ENCODE results near the gene DUSP10.

Gene DUSP10

DNA sequence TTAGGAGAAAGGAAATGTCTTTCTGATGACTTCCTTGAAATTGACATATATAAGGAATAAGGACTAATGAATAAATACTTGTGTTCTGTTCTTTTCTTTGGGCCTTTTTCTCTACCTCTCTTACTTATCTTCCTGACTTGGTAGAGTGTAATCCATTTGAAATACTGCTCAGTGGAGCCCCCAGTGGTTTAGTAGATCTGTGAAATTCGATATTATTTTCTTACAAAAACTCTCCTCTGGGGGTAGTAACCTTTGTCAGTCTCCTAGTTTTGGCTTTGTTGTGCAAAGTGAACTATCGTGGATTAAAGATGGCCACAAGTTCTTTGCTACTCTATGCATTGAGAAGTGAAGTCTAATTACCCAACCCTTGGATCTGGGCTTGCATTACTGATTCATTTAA, 48.8 kb downstream of the DUSP10 start:
- no peak for DNase-seq (ENCODE audit: low read depth)

DNA sequence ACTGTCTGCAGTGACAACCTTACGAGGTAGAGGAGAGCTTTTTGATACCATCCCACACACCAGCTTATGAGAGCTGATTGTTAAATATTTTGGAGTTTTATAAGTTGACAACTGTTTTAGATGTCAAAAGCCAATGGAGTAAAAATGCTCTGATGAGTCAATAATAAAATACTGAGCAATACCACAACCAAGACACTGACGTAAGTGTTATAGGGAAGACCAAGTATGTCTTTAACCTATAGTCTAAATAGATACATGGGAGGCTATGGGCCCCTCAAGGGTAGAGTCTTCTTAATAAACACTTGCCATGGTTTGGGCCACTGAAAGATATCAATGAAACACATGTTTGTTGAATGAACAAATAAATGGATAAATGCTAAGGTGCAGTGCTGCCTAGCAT, 49.2 kb downstream of the DUSP10 start:
- DNase-seq (ENCODE audit: low read depth) = no peak

DNA sequence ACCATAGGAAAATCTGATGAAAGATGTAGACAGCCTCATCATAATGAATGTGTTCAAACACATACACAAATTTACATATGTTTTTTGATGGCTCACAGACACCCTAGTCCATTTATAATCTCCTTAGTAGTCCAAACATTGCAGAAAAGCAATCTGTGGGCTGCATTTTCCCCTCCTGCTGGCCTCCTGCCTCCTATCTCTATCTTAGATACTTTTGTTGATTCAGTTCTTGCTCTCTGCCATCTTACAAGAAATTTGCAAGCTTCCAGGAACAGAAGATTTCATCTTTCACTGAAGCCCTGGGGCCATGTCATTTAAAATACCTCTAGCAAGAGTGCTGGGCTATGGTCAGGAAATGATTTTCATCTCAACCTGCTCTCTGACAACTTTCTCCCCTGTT, 50.6 kb downstream of the DUSP10 start:
- no peak for DNase-seq (ENCODE audit: low read depth)

DNA sequence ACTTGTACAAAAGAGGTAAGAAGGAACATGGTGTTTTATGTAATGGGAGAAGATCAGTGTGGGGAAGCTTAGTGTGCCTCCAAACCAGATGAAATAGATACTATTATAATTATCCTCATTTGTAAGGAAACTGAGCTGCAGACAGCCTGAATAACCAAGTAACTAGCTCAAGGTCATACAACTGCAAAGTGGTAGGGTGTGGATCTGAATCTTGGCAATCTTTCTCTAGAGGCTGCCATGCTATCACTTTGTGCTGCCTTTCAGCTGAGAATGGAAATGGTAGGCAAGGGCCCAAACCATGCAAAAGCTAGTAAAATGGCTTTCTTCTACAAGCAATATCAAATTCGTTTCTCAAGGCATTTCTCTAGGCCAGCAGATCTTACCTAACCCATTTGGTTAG, 51.0 kb downstream of the DUSP10 start:
- DNase-seq (ENCODE audit: low read depth) = no peak

DNA sequence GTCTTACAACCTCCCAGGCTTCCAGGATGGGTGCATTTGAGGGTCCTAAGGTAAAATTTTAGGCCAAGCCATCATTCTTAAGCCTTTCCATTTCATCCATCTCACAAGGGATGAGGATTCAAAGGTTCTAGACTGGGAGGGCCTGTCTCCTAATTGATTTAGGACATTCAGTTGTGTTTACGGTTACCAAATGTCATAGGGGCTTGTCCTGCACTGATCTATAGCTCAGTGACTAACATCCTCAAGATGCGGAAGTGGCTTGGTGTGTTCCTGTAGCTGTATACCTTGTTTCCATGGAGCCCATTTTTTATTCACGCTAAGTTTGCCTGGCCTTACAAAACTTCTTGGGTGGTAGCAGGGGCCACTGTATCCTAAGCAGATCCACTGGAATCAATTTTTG, 52.8 kb downstream of the DUSP10 start:
- DNase-seq (ENCODE audit: low read depth) = no peak

DNA sequence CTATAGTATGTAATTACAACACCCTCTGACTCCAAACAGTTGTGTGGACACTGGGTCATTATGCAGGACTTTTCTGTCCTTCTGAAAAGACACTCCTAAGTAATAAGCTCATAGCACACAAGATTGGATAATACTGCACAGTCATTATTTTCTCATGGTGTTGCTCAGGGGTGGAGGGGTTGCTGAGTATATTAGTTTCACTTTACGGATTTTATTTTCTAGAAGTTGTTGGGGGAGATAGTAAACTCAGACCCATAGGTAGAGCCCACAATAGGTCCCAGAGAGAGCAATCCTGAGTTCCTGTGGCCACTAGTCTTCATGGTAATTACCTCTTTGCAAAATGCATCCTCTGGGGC, 53.4 kb downstream of the DUSP10 start:
- no peak for DNase-seq (ENCODE audit: low read depth)

DNA sequence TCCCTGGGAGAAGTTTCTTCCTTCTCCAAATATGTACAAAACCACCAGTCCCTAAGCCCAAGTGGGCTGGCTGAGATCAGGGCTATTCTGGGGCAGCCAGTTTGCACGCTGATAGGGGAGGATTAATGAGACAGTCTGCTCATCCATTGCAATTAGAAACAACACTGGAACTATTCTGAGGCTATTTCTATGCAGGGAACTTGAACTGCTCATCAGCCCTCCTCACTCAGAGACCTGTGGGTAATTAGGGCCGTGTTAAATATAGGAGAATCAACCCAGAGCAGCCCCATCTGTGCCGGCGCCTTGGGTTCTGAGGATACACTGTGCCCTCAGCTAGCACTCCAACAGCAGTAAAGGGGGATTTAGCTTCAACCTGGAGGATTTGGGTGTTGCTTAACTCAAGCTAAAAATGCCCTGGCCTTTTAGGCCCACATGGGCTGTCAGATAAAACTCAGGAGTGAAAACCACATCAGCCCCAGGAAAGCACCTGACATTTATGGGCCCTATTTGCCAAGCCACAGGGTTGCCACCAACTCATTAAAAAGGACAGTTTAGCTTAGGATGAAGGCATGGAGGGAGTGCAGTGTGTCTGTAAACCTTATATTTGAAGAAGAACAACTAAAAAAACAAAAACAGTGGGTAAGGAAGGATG, 53.9 kb downstream of the DUSP10 start:
- DNase-seq (ENCODE audit: low read depth) = no peak

DNA sequence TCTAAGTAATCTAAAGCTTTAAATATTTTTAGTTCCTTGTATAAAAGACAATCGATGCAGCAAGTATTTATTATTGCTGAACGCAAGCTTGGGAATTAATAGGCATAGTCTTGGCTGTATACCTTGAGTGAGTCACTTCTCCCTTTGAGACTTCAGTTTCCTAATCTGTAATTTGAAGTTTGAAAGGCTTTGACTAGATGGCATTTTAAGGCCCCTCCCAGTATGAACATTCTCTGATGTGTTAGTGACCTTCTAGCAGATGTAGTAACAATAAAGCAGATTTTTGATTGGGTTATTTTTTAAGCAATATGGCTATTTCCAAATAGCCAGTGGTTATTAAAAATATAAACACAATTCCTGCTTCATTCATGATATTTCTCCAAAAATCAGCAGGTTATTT, 58.2 kb downstream of the DUSP10 start:
- no peak for DNase-seq (ENCODE audit: low read depth)

DNA sequence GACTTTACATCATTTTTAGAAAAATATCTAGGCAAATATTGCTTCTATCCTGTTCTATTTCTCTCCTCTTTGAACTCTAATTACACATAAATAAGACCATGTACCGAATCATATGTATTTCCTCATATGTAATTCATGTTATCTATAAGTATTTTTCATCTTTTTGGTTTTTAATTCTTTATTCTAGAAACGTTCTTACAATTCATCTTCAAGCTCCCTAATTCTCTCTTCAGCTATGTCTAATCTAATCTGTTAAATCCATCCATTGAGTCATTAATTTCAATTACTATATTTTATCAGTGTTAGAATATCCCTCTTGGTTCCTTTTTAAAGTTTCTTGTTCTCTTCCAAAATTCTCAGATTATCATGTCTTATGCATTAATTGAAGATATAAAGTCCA, 61.8 kb downstream of the DUSP10 start:
- DNase-seq (ENCODE audit: low read depth) = no peak

DNA sequence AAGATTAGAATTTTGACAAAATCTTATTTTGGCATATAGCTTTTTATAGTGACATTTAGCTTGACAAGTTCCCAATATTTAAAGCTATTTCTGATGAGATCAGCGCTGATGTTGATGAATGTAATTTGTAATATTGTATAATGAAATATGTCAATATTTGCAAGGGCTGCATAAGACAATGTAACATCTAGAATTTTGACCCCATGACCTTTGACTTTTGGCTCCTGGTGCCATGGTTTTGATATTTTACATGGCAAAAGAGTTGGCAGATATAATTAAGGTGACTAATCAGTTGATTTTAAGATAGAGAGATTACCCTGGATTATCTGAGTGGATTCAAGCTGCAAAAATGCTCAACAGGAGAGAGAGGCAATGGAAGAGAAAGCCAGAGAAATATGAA, 63.9 kb downstream of the DUSP10 start:
- no peak for DNase-seq (ENCODE audit: low read depth)

DNA sequence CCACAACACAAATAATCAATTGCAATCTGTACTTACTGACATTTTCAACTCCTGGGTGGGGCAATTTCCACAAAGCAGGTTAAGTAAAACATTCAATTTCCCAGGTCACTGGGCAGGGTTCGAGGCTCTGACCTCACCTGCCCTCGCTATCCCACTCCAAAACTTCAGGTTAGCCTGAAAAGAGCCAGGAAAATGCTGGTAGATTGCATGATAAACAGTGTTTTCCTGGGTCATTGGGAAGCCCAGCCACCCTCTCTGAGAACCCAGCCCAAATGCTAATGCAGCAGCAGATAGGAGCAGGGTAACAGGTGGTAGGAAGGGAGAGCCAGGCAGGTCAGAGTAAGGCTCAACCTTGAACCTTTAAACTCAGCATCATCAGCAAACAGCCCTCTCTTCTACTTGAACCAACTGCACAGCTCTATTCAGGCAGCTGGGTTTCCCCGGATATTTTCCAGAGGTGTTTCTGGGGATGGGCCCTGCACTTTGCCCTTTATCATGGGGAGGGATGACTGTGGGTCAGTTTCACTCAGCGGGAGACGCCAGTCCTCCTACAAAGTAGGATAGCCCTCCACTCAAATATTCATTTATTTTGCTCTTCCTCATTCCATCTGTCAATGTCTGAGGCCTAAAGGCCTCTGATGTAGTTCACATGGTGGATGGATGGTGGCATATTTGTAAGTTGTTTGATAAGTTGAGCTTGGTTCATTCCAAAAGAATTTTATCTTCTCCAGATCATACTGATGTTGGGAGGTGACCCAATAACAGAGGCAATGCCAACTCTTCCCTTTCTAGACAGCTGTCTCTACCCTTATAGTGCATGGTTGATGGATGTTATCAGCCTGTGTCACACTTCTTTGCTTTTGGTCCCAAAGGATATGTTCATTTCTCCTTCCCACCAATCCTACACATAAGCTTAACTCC, 65.7 kb downstream of the DUSP10 start:
- no peak for DNase-seq (ENCODE audit: low read depth)

DNA sequence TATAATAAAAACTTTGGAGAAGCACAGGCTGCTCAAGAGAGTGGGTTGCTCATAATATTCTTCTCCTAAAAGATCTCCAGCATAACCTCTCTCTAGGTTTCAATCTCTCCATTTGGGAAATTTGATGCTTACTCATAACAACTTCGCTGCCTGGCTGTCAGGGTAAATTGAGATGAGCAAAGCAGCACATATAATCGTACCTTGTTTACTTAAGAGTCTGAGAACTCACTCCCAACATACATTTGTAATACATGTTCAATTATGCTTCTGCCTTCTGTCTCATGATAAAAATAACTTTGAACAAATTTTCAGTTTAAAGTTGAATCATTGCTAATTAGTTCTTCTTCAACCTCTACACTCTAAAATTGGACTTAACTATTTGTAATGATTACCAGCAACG, 68.9 kb downstream of the DUSP10 start:
- DNase-seq (ENCODE audit: low read depth) = no peak

DNA sequence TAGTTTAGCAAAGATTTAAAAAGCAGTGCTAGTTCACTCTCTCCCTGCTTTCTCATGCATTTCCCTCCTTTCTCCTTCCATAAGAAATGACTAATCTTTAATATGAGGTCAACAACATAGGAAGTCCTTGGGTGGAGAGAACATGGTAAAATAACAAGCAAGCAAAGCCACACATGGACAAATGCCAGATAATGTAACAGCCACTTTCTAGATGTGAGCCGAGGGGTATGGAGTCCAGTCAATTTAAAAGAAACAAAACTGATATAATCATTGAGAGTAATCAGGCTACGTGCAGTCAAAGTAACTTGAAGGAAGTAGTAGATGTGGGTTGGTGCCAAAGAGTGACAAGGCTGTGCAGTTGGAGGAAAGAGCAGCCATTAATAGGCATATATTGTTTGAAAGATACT, 69.6 kb downstream of the DUSP10 start:
- DNase-seq (ENCODE audit: low read depth) = peak; percentile 55

DNA sequence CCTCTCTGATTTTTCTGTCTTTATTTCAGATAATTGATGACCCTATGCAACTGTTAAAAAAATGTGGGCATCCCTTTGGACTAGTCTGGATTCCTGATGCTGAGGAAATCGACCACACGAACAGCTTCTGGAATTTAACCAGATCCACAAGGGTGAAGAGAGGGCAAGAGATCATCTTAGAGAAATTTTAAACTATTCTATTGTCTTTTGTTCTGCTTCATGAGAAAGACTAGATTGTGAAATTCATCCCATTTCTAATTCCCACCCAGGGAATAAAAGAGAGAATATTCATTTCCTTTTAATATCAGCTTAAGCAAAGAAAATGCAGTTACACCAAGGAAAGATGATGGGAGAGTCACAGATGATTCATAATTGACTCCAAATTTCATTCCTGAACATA, 71.8 kb downstream of the DUSP10 start:
- no peak for DNase-seq (ENCODE audit: low read depth)

DNA sequence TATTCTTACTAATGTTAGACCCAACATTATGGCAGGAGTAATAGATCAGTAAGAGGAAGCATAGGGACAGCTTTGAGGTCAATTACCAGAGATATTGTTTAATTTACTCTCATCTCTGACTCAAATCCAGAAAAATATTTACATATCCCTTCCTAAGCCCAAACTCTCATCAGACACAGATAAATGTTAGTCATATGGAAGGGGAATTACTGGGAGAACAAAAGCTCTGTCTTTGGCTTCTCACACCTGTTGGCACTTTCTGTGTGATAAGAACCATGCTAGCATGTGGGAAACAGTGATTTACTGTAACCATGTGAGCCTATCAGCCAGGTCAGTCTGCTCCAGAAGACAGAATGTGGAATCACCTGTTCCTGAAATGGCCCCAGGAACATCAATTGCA, 72.4 kb downstream of the DUSP10 start:
- DNase-seq (ENCODE audit: low read depth) = no peak

DNA sequence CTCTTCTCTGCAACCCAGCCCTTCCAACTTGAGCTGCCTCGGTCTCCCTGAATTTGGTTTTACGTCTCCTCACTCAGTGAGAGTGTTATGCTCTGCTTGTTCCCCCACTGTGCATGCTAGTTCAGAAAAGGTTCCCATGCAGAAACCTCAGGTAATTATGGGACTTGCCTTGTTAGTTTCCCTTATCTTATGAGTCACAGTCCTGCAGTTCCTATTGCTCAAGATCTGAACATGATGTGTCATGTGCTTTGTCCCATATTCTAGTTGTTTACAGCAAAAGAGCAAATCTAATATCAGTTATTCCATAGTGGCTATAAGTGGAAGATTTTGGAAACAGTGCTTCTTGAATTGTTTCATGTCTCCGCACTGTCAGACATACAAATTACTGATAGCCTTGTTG, 74.4 kb downstream of the DUSP10 start:
- DNase-seq (ENCODE audit: low read depth) = peak; percentile 51

DNA sequence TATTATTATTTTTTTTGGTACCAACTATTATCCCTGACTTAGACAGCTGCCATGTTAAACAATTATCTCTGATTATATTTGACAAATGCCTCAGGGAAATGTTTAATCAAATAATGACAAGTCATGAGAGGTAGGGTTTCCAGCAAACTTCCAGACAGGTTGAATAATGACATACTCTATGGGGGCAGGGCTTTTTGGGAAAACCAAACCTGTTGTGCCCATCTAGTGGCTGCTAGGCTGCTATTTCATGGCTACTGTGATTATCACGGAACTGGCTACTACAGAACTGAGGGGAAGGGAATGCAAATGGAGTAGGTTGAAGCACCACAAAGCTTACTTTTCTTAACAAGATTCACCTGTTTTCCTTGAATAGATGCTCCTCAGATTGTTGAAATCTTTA, 77.6 kb downstream of the DUSP10 start:
- no peak for DNase-seq (ENCODE audit: low read depth)

DNA sequence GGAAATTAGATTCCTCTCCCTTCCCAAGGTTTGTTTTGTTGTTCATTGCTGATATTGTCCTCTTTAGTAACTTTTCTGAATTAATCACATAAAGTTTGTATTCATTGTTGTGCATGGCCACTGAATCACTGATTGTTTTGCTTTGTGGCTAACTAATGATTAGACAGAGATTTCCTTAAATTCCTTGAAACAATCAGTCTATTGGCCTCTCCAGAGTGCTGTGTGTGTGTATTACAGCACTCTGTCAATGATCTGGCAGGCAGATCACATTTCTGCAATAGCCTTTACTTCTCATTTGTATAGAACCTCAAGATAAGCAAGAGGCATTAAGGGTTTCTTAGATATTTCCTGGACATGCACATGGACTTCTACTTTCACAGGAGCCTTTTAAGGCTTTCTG, 78.6 kb downstream of the DUSP10 start:
- DNase-seq (ENCODE audit: low read depth) = peak; percentile 28

DNA sequence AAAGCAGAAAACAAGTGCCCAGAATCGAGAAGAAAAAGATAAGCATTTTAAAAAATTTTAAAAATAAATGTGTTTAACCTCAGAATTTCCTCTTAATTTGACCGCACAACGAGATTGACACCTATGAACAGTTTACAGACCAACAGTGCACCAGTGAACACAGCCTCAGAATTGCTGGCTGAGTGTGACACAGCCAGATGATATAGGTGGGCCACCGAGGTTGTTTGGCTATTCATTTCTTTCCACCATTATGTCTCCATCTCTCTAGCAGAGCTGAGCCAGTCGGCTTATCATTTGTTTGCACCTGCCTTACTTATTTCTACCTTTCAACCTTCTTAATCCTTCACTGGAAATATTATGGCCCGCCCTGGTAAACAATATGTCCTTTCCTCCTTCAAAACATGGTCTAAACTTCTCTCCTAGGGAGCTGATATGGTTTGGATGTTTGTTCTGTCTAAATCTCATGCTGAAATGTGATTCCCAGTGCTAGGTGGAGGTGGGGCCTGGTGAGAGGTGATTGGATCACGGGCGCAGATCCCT, 86.1 kb downstream of the DUSP10 start:
- no peak for DNase-seq (ENCODE audit: low read depth)

Measured in non-pigmented ciliary epithelial cell (primary cell).